G401.6 (cell line): ENCODE results near the gene CAMTA1.
"Not testable (repeated sequence)": the region's sequence is repeated elsewhere in the genome, so short reads cannot be mapped to it uniquely, and the experiment has no call there.

Source experiments
- FAIRE-seq: peaks from 2 replicates; lab custom pipeline; 2012; peaks lifted over from hg19 to GRCh38; lab: Jason Lieb, UNC

The CAMTA1 gene

GRCh38 chr1:7150724-7151280, 365.5 kb downstream of the CAMTA1 start:
- FAIRE-seq, result no peak

- no peak for FAIRE-seq
These were observed 366.7 kb downstream of the CAMTA1 start for GRCh38 chr1:7151978-7152377.

GRCh38 chr1:7152655-7153054, 367.4 kb downstream of the CAMTA1 start:
- no peak for FAIRE-seq

GRCh38 chr1:7153464-7153863, 368.2 kb downstream of the CAMTA1 start:
- FAIRE-seq, result no peak

GRCh38 chr1:7159116-7159781, 374.0 kb downstream of the CAMTA1 start:
- no peak for FAIRE-seq

DNA sequence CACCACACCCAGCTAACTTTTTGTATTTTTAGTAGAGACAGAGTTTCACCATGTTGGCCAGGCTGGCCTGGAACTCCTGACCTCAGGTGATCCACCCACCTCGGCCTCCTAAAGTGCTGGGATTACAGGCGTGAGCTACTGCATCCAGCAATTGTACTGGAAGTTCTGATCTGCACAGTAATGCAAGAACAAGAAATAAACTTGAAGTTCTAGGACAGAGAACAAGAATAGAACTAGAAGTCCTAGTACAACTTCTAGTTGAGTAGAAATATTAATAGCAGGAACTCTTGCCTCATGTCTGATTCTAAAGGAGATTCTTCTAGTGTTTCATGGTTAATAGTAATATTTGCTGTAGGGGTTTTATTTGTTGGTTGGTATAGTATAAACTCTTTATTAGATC, 383.3 kb downstream of the CAMTA1 start:
- FAIRE-seq, result not testable (repeated sequence)

DNA sequence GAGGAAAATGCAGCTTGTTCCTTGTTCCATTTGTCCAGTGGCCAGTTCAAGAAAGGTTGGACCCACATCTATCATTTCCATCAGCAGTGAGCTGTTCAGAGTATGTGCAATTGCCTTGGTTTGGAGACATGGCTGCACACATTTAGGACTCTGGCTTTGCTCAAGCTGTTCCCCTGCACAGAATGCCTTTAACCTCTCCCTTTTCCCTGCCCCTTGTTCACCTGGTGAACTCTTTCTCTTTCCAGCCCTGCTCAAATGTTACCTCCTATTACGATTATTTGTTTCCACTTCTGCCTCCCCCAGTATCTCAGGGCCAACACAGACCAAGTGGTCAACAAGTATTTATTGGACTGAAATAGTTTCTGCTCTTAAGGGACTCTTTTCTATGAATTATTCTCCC, 385.9 kb downstream of the CAMTA1 start:
- FAIRE-seq, result no peak

- FAIRE-seq, result no peak
These were observed 386.3 kb downstream of the CAMTA1 start for GRCh38 chr1:7171574-7171973.

DNA sequence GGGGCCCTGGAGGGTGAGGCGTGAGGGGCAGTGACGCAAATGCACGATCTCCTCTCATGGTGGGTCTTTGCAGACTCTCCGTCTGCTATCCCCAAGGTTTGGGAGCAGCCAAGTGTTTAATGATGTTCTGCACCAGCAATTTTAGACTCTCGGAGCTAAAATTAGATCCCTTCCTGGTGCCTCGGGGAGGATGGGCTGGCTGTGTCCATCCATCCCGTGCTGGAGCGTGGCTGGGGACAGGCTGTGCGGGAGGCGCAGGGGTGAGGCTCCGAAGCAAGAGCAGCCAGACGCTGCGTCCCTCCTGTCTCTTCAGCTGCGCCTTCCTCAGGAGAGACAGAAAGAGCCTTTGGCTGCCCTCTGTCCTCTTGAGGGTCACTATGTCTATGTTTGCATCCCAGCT, 387.6 kb downstream of the CAMTA1 start:
- no peak for FAIRE-seq

DNA sequence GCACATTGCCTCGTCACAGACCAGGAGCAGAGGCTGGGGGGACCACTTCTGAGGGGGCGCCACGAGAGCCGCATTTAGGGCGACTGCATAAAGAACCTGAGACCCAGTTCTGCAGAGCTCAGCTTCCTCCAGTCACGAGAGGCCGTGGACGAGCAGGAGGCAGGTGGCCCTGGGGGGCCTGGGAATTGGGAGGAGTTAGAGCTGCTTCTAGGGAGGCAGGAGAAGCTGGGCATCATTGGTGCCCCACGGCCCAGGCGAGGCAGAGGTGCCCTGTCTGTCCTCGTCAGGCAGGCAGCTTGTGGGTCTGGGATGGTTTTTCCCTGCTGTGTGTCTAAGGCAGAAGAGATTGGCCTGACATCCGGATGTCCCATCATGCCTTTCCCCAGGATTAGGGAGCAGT, 389.3 kb downstream of the CAMTA1 start:
- no peak for FAIRE-seq

DNA sequence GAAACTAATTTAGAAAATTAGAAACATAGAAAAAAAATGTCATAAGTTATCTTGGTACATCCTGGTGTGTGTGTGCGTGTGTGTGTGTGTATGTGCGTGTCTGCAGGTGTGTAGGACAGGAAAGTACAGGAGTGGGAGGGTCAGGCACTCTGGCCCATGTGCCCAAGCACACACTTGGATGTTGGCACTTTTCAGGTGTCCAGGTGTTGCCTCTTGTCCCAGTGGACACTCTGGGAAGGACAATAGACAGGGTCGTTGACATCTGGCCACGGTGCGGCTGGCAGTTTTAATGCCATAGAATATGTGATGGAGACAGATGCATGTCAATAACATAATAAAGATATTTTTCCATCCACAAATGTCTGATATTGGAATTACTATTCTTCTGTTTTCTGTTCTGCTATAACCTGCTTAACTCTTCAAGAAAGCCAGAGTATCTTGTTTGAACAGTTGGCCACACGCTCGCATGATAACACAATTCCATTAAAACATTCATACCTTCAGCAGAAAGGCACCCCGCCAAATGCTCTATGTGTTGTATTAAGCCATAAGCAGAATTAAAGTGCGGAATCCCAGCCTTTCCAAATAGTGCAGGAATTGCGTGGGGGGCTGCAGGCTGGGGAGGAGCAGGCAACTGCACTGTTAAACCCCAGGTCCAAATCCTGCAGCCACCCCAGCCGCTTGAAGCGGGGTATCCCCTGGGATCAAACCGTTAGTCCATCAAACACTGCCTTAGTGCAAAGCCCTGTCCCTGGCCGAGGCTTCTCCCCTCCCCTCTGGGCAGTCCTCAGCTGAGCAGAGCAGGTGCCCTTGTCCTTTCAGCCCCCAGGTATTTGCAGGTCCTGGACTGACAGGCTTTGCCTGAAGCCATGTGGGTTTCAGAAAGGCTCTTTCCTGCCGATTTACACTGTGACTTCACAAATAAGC, 390.0 kb downstream of the CAMTA1 start:
- FAIRE-seq, result no peak

GRCh38 chr1:7177021-7177420, 391.8 kb downstream of the CAMTA1 start:
- no peak for FAIRE-seq

GRCh38 chr1:7177438-7178146, 392.3 kb downstream of the CAMTA1 start:
- no peak for FAIRE-seq

GRCh38 chr1:7178336-7178735, 393.1 kb downstream of the CAMTA1 start:
- no peak for FAIRE-seq

GRCh38 chr1:7178741-7179140, 393.5 kb downstream of the CAMTA1 start:
- FAIRE-seq, result no peak

DNA sequence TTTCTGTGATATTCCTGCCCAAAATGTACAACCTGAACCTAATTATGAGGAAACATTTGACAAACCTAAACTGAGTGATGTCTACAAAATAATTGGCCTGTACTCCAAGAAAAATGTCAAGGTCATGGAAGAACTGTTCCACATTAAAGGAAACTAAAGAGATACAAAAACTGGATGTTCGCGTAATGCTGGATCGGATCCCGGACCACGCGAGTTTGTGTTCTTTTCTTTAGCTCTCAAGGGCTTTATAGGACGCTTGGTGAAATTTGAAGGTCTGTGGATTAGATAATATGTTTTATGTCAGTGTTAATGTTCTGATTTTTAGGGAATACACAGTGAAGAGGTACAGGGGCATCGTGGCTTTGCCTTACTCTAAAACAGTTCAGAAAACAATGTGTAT, 400.5 kb downstream of the CAMTA1 start:
- FAIRE-seq, result no peak

DNA sequence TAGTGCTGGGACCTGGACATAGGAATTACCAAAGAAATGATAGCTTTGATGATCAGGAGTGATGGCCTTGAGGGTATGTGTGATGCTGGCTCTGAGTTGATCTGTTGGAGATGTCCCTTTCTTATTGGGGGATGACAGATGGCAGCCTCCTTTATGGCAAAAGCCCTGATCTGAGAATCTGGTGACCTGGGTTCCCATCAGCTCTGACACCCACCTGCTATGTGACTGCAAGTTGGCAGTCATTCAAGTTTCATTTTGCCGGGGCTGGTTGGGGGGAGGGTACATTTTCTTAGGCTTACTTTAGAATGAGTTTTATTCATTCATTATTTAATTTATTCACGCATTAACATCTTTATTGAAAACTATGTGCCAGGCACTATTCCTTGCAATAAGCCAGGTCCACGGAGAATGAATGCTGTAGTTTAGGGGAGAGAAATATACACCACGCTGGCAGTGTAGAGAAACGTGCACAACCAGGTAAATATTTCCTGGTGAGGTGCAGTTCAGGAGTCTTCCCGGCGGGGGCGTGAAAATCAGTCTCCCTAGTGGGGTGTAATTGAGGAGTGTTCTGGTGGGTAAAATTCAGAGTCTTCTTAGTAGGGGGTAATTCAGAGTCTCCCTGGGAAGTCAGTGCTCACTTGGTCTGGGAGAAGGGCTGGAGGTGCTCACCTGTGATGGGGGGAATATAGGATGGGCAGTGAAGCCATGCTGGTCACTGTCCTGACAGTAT, 401.3 kb downstream of the CAMTA1 start:
- FAIRE-seq, result no peak

GRCh38 chr1:7187112-7187493, 401.8 kb downstream of the CAMTA1 start:
- no peak for FAIRE-seq

GRCh38 chr1:7190261-7190660, 405.0 kb downstream of the CAMTA1 start:
- FAIRE-seq, result no peak

DNA sequence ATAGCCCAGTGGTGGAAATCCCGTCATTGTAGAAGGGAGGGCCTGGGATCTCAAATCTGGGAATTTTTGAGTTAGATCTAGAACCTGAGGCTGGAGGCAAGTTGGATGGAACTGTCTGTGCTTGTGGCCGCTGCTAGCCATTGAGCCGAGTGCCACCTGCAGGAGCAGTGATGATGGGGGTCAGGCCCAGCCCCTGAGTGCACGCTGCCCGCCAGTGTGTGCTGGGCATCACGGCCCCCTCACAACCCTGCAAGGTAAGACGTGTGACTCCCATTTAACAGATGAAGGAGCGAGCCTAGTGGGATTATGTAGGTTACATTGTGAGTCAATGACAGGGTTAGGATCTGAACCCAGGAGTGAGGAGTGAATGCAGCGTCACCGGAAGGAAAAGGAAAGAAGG, 407.2 kb downstream of the CAMTA1 start:
- no peak for FAIRE-seq

GRCh38 chr1:7196036-7196911, 411.0 kb downstream of the CAMTA1 start:
- FAIRE-seq, result no peak
